HL-60/S4 treated with phorbol 12-myristate 13-acetate at 8.2 ng/mL for 4 days and 3 days (cell line): ENCODE data around the gene SMARCB1.

Experiments
- in situ Hi-C: fragments of 300-500 bp; cut with MboI; formaldehyde crosslinking; loops from 2 replicates; pipeline ENCODE4 v1.15.0; 2022; ENCODE audit warnings: low sequenced_read_pairs

SMARCB1 gene

GRCh38 chr22:23779731-23780130 is 7.0 kb upstream of the SMARCB1 start:
- in situ Hi-C loops, result no loop called here

GRCh38 chr22:23780146-23780748 is 6.5 kb upstream of the SMARCB1 start:
- in situ Hi-C loops, result no loop called here

GRCh38 chr22:23781065-23781464 is 5.7 kb upstream of the SMARCB1 start:
- in situ Hi-C loops, result no loop called here

- in situ Hi-C loops, result no loop called here
Observed at GRCh38 chr22:23781511-23782183, 5.1 kb upstream of the SMARCB1 start.

GRCh38 chr22:23782252-23782651 is 4.5 kb upstream of the SMARCB1 start:
- in situ Hi-C loops, result no loop called here

- in situ Hi-C loops, result no loop called here
Observed at GRCh38 chr22:23782703-23783102, 4.1 kb upstream of the SMARCB1 start.

- in situ Hi-C loops, result no loop called here
Observed at GRCh38 chr22:23783265-23784150, 3.3 kb upstream of the SMARCB1 start.

GRCh38 chr22:23784215-23784732 is 2.5 kb upstream of the SMARCB1 start:
- in situ Hi-C loops, result no loop called here

GRCh38 chr22:23786261-23786710 is 480 bp upstream of the SMARCB1 start:
- in situ Hi-C loops, result no loop called here

GRCh38 chr22:23787600-23787896 is 782 bp downstream of the SMARCB1 start:
- in situ Hi-C loops, result no loop called here

GRCh38 chr22:23787910-23788309 is 1.1 kb downstream of the SMARCB1 start:
- in situ Hi-C loops, result no loop called here

GRCh38 chr22:23789121-23789520 is 2.4 kb downstream of the SMARCB1 start:
- in situ Hi-C loops, result no loop called here

GRCh38 chr22:23789638-23790037 is 2.9 kb downstream of the SMARCB1 start:
- in situ Hi-C loops, result no loop called here

- in situ Hi-C loops, result no loop called here
Observed at GRCh38 chr22:23790819-23791737, 4.3 kb downstream of the SMARCB1 start.

GRCh38 chr22:23791738-23792645 is 5.2 kb downstream of the SMARCB1 start:
- in situ Hi-C loops, result no loop called here

GRCh38 chr22:23793326-23793725 is 6.6 kb downstream of the SMARCB1 start:
- in situ Hi-C loops, result no loop called here

GRCh38 chr22:23796461-23796860 is 9.7 kb downstream of the SMARCB1 start:
- in situ Hi-C loops, result no loop called here

GRCh38 chr22:23800297-23801237 is 13.8 kb downstream of the SMARCB1 start:
- in situ Hi-C loops, result no loop called here
